GM21576 (cell line): ENCODE data around the gene HAUS7.

Experiments
- ATAC-seq: cut with Tn5 transposase; IDR thresholded peaks from one replicate; pipeline ENCODE4 v1.9.1; 2021; ENCODE audit warnings: mild to moderate bottlenecking, moderate library complexity; ENCODE audit not compliant: unreplicated experiment

The HAUS7 gene

GRCh38 chrX:153441981-153442380 is 28.4 kb downstream of the HAUS7 start:
- no peak for ATAC-seq

GRCh38 chrX:153441296-153441695 is 29.1 kb downstream of the HAUS7 start:
- no peak for ATAC-seq

DNA sequence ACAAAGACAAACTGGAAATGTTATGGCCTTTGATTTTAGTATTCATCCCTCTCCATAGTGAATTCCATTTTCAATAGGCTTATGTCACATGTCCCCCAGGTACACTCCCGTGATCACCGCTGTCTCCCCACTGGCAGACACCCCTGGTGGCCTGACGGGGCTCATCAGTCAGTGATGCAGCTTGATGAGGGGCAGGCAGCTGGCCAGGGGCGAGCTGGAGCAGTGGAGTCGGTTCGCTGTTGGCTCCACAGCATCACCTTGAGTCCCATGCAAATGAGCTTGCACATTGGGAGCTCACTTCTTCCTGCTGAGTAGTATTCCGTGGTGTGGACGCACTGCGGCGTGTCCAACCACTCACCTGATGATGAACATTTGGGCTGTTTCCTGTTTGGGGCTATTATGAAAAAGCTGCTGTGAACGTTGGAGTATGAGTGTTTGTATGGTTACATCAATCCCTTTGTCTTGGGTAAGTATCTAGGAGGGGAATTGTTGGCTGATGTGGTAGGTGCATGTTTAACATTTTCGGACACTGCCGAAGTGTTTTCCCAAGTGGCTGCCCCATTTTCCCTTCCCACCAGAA is 29.7 kb downstream of the HAUS7 start:
- no peak for ATAC-seq

DNA sequence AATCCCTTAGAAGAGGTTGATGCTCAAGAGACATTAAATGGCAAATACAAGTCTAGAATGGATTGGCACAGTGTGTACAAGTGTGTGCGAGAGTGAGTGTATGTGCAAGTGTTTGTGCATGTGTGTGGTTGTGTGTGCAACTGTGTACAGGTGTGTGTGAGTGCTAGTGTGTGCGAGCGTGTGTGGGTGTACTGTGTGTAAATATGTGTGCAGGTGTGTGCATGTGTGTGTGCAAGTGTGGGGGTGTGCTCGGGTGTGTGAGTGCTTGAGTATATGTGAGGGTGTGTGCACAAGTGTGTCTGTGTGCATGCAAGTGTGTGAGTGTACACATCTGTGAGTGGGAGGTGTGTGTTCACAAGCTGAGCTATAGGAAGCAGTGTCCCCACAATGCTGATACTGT is 30.4 kb downstream of the HAUS7 start:
- no peak for ATAC-seq

DNA sequence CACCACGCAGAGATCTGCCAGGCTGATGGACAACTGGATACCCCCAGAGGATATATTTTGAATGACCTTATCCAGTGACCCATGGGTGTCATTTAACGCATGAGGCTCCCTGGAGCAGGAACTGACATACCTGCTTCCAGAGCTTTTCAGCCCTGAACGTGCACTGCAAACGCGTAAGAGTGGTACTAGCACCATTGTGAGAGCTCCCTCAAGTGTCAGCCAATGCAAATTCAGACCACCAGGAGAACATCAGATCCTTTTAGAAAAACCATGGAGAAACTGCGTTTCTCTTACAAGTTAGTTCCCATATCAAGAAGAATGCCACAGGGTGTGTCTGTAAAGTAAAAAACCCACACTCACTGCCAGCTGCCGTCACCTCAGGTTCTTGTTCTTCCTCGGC is 31.8 kb downstream of the HAUS7 start:
- ATAC-seq, result no peak

DNA sequence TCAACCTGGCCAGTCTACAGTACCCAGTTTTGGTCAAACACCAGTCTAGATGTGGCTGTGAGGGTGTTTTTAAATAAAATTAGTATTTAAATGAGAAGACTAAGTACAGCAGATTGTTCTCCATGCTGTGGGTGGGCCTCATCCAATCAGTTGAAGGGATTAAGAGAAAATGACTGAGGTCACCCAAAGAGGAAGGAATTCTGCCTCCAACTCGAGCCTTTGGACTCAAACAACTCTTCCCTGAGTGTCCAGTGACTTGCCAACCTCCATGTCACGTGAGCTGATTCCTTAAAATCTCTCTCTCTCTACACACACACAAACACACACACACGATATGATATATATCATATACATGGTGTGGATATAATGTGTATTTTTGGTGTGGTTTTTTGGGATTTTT is 34.5 kb downstream of the HAUS7 start:
- ATAC-seq, result no peak

DNA sequence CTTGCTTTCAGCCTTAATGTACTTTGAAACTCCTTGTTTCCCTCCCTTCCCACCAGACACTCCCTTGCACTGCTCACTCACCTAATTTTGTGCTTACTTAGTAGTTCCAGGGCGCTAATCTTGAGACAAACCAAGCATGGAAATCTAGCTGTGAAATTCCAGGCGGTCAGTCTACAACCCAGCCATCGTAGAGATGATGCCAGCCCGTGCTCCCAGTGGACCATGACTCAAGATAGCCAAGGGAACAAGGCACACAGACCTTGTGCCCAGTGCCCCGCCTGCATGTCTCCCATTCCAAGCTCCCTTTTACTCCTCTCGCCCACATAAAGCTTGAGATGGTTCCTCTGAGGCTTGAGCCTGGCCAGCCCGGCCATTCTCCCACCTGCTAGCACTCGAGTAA is 35.6 kb downstream of the HAUS7 start:
- ATAC-seq, result no peak

DNA sequence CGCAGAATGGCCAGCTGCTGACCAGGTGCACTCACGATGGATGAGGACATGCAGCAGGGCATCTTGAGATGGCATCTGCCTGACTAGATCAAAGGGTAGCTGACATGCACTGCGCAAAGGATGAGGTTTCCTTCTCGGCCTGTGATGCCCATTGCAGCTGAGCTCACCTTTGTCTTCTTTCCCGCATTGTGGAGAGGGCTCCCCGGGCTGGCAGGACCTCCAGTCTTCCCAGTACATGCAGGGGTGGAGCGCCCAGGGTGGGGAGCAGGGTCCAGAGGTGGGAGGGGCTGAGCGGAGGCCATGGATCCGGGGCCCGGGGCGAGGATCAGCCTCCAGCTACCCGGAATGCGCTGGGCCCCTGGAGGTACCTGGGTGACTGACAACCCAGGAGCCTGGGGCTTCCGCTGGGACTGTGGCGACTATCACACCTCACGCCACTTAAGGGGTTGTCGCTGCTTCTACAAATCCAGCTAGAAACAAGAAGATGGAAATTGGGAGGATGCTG is 36.5 kb downstream of the HAUS7 start:
- no peak for ATAC-seq

- ATAC-seq, result no peak
Observed at GRCh38 chrX:153433161-153433680, 37.2 kb downstream of the HAUS7 start.

- ATAC-seq, result no peak
Observed at GRCh38 chrX:153430796-153431195, 39.6 kb downstream of the HAUS7 start.

DNA sequence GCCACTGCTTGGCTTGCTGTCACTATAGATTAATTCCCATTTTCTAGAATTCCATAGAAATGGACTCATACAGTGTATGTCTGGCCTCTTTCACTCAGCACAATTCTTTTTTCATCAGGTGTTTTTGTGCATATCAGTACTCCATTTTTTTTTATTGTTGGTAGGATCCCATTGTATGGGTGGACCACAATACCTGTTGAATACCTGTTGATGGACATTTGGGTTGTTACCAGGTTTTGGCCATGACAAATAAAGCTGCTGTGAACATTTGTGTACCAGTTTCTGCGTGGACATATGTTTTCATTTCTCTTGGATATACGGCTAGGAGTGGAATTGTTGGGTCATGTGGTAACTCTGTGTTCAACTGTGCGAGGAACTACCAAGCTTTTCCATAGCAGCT is 44.2 kb downstream of the HAUS7 start:
- no peak for ATAC-seq

DNA sequence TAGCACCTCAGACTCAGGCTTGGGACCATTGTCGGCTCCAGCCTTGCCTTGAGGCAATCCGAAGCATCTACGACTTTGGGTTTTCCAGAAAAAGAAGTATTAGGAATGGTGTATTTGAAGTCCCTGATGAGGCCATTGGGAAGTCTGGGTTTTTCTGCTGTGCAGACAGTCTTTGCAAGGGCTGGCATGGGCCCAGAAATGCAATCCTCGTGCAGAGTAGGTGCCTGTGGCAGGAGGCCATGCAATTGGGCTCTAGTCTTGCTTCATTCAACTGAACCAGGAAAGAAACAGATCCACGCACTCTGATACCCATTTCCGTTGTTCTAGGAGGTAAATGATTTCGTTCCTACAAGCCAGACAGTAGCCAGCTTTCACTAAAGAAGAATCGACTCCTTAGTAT is 46.7 kb downstream of the HAUS7 start:
- no peak for ATAC-seq

DNA sequence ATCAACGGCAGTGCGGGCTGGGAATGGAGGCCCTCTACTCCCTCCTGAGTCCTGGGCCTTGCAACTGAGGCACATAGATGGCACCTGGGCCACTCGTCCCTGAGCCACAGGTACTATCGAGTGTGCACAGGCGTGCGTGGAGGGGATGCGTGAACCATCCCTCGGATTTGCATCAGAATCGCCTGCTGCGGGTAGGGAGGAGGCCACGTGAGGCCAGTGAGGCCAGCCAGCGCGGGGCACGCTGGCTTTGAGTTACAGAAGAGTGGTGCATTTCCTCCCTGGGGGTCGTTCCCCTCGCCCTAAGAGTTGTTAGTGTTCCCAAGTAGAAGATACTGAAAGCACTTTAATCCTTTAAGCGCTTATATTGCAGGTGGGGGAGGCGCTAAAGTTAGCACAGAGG is 48.5 kb downstream of the HAUS7 start:
- no peak for ATAC-seq

GRCh38 chrX:153420851-153421599 is 49.4 kb downstream of the HAUS7 start:
- no peak for ATAC-seq

GRCh38 chrX:153417637-153418036 is 52.7 kb downstream of the HAUS7 start:
- ATAC-seq, result no peak

DNA sequence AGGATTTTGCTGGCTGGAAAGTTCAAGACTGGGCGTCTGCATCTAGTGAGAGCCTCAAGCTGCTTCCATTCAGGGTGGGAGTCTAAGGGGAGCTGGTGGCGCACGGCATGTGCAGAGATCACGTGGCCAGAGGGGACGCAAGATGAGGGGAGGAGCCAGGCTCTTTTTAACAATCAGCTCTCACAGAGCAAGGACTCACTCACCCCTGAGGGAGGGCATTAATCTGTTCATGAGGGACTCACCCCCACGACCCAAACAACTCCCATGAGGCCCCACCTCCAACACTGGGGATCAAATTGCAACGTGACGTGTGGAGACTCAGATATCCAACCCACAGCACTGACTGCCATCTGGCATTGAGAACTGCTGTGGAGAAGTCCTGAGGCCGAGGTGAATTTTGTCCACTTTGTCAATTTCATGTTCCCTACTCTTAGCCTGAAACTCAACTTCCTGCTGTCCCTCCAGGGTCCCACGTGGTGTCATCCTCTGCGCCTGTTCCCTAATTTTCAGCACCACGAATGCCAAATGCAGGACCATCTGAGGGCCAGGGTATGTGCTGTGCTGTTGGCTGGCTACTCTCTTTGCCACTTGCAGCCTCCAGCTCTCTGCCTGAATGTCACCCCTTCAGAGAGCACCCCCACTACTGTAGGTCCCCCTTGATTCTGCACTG is 53.5 kb downstream of the HAUS7 start:
- ATAC-seq, result no peak

DNA sequence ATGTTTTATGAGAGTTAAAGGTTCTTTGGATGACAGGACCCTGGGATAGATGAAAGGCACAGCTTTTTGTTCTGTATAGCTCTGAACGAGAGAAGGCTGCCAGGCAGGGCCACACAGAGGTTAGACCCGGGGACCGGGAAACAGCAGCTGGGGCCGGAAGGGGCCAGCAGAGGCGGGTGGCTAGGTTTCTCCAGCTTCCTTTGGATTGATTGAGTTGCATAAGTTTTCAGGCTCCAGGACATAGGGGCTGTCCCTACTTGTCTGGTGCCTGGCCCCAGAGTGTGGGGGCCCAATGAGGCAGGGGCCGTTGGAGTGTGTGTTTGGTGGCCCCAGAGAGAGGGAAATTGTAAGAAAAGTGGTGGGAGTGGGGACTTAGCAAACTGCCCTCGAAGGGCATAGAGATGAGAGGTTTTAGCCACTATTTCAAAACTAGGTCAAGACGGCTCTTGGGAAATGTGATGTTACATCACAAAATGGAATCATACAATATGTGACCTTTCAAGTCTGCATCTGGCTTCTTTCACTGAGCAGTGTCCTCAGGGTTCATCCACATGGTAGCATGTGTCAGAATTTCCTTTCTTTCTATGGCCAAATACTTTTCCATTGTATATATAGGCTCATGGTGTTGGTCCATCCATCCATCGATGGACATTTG is 55.4 kb downstream of the HAUS7 start:
- no peak for ATAC-seq

DNA sequence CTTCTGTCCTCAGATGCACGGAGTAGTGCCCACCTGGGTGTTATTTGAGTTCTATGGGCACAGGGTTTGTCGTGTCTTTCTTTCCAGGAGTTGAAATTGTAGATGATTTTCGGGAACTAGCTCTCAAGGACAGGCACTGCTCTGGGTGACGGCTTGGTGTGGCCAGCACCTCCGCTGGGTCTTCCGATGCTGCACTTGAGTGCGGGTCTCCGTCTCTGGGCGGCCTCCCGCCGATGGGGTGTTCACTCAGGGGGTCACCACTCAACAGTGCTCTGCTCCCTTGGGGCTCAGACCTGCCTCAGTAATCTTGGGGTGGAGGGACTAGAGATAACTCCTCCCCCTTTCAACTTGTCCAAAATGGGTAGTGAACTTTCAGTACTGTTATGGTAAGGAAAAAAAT is 56.6 kb downstream of the HAUS7 start:
- no peak for ATAC-seq

DNA sequence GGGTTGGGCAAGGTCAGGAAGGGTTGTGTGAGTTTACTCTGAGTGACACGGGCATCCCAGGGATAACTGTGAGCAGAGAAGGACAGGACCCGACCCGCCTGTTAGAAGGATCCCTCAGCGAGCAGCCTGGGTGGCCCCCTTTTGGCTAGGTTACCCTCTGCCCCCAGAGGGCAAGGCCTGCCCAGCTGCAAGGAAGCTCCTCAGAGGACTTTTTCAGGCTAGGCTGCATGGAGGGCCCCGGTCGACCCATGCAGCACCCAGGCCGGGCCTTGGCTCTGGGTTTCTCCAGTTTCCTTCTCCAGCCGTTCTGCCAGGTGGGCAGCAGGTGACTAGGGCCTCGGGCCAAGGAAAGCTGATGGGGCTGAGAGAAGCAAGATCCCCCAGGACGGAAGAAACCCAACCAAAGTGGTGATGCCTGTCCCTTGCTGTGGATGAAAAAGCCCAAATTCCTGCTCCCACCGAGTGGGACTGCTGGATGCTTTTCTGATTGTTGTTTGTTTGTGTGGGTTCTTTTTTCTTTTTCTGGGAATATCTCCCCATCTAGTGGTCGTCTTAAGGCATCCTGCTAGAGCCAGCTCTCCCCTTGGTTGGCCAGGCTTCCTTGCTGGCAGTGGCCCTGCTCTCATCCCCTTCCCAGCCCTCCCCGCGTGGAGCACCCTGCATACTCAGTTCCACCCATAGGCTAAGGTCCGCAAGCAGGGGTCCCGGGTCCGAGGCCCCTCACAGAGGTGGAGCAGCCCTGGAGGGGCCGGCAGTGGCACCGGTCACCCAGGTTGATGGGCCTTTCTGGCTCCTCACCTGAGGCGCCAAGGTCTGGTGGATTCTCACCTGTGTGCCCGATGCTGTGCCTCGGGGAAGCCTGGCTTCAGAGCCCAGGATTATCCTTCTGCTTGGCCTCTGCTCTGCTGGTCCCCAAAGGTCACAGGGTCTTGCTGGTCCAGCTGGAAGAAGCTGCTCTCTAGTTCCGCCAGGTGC is 57.3 kb downstream of the HAUS7 start:
- no peak for ATAC-seq

DNA sequence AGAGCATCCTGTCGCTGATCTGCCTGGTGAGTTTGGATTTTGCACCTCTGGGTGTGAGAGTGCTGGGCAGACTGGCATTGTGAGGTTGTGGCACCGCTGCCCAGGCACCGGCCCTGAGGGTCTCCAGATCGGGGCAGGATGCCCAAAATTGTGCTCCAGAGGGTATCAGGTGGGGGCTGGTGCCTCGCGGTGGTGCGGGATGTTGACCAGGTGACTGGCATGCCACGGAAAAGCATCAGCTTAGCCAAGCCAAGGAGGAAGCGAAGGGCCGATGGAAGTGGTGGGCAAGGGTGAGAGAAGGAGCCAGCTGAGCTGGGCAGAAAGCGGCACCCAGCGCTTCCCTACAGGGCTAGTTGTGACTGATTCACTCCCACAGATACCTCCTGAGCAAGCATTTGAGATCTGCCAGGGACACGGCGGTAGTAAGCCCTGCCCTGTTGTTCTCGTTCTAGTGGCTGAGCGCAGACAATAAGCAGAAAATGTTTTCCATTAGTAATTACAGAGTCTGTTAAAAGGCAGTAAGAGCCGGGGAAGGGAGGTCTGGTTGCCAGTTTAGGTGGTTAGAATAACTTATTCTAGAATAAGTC is 58.3 kb downstream of the HAUS7 start:
- no peak for ATAC-seq
